AML-193 (cell line): ENCODE results near the gene SH3RF3.

Experiments
- DNase-seq, 2 experiments: peaks; one replicate each; lab custom pipeline; 2025; lab: John Stamatoyannopoulos, UW

SH3RF3 gene

DNA sequence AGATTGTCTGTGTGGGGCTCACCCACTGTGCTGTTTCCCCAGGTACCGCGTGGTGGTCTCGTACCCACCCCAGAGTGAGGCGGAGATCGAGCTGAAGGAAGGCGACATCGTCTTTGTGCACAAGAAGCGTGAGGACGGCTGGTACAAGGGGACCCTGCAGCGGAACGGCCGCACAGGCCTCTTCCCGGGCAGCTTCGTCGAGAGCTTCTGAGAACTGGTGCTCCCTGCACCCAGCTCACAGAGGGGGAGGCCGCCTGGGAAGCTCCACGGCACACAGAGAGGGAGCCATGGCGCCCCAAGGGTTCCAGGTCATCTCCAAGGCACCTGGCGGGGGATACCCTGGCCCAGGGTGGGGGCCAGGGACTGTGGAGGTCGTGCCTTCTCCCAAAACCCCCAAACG, 372.5 kb downstream of the SH3RF3 start:
- DNase-seq: no peak

DNA sequence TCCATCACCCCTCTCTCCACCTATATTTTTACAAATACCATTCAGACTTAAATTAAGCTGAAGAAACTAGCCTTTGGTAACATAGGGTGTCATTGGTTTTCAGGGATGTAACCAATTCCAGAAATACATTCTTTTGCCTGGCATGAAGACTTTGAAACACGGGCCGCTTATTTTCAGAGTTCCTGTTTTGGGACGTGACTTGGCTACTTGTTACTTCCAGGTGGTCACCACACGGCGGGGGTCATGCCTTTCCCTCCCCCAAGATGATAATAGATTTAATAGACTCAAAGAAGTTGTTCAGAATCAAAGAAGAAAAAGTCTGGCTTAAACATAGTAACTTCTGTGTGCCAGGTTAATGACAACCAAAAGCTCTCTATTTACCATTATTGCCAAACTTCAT, 374.2 kb downstream of the SH3RF3 start:
- no peak for DNase-seq

DNA sequence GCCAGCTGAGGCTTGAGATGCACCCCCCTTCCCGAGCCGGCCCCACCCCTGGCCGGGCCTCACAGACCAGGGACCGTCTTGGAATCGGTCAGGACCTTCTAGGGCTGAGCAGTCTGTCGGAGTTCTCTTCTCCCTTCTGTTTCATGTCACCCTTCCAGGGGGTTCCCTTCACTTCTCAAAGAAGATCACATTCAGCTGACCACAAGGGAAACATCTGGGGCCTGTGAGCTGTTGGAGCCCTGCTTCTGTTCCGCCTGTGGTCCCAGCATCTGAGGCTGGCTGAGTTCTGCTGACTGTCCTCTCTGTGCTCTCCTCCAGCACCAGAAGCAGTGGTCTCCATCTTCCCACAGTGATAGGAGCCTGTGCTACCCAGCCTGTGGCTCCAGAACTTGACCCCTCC, 378.2 kb downstream of the SH3RF3 start:
- DNase-seq: no peak

DNA sequence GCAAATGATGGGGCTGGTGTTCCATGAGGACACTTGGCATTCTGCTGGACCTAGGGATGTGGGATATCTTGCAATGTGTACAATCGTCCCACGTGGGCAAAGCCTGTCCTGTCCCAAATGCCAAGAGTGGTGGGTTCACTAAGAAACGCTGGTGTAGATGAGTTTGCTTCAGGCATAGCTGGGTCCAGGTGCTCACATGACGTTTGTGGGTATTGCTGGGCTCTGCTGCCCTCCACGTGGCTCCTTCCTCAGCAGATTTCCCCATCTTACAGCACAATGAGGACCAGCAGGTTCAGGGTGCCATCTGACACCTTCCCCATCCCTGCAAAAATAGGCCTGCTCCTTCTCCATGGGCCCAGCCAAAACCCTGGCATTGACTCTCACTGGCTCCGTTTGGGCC, 378.8 kb downstream of the SH3RF3 start:
- no peak for DNase-seq

DNA sequence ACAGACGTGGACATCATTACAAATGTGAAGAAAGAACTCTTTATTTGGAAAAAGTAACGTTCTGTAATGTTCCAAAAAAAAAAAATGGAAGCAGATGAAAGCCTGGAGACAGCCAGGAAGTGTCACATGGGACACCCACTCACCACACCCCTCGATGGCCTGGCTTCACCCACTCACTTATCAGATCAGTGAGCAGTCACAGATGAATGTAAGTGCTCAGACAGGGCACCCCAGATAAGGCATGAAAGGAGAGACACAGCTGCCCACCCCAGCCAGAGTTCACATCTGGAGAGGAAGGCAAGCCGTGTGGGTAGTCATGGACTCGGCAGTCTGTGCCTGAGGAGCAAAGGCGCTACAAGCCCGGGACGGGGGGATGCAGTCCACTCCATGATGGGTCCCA, 379.6 kb downstream of the SH3RF3 start:
- DNase-seq: no peak

DNA sequence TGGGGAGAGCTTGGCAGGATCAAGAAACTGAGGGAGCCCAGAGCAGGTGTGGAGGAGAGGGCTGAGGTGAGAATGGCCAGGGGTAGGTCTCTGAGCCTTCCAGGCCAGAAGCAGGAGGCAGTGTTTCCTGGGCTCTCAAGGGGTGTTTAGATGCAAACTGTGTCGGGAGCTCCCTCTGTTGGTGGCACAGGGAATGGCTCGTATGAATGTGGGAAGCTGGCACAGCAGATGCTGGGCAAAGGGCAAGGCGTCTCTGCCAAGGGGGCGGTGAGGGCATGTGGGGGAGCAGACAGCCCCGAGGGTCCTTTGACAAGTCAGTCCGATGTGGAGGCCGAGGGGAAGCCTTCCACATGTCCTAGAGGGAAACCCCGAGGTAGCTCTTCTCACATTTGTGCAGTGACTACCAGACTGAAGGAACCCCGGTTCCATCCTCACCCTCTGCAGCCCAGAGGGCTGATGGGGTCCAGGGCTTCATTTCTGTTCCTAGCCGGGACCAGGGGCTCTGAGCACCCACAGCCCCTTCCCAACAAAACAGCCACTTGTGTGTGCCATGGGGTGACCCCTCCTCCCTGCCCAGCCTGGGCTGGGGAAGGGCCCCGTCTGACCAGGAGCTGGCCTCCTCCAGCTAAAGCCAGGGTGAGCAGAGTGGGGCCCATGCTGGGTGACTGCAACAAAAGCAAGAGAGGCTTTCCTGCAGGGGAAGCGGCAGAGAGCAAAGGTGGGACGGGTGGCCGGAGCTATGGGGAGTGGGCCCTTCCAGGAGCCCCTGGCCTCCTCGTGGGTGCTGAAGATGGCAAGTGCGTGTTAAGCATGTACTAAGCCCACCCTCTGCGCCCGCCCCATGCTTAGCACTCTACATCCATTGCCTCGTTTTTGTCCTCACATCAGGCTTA, 381.4 kb downstream of the SH3RF3 start:
- DNase-seq: peak; percentile 44 to 60

DNA sequence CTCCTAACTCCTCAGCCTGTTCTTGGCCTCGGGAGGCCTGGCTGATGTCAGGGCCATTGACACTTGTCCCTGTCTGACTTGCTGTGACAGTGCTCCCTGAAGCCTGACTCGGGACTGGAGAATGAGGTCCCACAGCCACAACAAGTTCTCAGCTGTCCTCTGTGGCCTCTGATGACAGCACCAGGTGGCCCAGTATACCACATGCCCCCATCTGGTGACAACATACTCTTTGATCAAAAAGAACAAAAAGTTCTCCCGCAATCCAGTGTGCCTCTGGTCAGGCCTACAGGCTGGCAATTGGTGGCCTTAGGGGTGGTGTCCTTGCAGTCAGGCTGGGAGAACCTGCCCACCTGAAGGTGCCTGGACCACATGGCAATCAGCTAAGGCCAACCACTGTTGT, 382.2 kb downstream of the SH3RF3 start:
- no peak for DNase-seq

DNA sequence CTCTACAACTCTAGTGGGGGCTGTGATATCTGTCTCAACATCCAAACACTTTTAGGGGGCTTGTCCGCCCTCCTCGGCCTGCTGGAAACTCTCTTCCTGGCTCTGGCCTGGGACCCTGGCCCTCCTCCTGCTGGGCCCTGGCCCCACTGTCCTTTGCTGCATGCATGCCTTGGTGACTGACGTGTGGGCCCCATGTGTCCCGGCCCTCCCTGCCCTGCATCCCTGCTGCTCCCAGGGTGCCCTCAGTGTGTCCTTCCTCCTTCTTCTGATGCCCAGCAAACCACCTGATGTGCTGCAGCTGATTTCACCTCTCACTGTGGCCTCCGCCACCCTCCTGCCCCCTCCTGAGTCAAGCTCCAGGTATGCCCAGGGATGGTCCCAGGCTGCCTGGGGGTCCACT, 383.1 kb downstream of the SH3RF3 start:
- DNase-seq: no peak

DNA sequence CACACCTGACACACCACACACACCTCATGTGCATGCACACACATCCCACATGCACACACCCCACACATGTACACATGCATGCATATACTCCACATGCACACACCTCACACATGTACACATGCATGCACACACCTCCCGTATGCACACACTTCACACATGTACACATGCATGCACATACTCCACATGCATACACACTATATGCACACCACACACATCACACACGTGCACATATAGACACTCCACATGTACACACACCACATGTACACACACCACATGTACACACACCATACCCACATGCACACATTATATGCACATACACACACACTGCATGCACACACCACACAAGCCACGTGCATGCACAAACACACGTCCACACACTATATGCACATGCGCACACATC, 384.2 kb downstream of the SH3RF3 start:
- DNase-seq: no peak

DNA sequence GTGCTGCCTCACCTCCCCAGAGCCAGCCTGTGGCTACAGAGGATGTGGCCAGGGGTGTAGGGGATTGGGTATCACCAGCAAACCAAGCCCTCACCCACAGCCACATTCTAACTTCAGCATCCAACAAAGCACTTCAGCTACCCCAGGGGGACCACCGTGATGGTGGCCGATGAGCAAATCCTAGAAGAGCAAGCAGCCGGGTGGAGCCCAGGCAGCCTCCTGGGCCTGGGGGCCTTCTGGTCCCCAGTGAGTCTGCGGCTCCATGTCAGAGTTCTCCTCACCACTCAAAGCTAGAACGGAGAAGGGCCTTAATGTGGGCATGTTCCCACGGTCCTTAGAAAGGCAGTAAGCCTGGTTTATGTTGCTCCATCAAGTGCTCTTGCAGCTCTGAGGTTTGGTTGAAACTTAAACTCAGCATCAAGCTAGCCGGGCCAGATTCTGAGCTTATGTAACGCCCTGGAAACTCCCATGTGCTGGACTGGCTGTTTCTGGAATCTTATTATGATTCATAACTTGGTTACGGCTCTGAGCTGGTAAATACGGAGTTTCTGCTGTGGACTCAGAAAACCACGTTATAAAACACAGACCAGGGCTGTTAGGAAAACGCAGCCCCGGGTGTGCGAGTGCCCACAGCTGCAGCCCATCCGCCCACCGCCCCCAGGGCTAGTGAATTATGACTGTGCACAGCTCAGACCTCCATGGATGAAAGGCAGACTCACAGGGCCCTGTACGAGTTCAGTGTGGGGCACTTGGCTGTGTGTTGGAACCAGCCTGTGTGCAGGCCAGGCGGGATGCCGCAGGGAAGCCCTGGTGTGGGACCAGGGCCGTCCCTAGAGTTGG, 385.0 kb downstream of the SH3RF3 start:
- no peak for DNase-seq

DNA sequence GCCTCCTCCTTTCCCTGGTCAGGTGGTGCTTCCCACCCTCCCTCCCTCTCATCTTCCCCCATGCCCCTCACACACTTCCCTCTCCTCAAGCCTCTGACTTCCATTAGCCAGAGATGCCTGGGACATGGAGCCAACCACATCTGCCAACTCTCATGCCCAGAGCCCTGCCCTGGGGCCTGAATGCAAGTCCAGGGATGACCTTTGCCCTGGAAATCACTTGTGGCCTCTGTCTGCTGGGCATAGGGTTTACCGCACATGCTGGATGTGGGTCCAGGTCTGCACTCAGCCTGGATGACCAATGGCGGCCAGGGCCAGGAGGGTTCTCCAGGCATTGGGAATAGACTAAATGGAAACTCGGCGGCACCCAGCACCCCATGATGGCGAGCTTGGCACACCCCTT, 385.9 kb downstream of the SH3RF3 start:
- DNase-seq: no peak

DNA sequence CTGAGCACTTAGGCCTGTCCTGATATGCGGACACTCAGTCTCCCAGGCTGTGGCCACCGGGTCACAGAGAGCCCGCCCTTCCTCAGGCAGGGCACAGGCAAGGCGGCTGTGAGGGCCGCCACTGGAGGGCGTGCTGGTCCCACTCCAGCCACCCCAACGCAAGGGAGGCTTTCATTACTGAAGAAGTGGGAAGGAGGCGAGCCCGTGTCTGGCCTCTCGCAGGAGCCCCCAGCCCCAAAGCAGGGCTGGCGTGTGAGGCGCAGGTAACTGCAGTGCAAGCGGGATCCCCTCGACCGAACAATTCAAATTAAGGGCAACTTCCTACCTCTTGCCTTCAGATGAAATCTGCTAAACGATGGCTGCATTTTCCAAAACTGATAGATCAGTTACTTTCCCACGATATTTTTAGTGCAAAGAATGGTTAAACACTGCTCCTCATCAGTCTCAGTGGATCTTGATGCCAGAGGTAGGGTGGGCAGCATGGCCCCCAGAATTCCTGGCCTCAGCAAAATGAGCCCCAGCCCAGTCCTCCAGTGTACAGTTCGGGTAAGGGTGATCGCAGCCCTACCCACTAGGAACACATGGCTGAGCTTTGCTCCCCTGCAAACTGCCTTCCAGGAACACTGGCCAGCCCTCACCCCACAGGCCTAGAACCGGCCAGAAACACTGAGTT, 387.6 kb downstream of the SH3RF3 start:
- DNase-seq: peak; percentile 7 to 24

DNA sequence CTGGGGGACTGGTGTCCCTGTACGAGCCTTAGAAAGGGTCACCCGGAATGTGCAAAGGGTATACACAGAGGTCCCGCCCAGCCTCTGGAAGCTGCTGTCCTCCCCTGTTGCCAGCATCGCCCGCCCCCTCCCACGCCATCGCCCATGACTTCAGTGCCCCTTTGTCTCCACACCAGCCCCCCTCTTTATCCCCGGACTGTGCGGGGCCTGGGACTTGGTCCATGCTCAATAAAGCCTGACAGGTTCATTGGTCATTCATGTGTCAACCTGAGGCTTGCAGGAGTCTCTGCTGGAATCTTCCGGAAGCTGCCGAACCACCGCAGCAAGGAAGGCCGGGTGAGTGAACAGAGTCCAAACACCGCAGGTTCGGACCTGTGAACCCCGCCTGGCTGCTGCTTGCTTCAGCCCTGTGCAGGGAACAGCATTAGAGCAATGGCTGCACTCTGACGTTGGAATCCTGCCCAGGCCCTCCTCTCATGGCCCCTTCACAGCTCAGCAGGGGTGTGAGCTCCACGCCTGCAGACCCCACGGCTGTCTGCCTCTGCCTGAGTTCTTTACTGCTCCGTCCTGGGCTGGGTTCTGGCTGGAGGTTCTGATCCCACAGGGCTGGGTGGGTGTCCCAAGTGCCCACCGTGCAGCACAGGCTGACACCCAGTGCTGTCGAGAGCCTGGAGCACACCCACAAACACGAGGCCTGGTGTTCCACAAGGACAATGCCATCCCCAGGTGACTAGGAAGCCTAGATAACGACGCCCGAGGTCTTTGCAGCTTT, 388.3 kb downstream of the SH3RF3 start:
- DNase-seq: no peak

DNA sequence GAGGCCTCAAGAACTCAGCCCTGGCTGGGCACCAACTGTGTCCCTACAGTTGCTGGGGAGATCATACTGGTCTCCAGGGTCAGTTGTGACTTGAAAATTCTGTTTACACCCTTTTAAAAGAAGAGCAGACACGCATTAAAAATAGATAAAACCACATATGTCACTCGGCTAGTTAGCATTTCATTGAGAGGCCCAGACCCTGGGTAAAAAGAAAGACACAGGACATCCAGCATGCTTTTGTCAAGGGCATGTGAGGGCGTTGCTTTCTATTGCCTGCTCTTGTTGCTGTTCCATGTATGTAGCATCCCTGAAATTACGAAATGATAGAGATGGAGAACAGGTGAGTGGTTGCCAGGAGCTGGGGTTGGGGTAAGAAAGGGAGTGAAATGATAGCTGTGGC, 390.5 kb downstream of the SH3RF3 start:
- no peak for DNase-seq

DNA sequence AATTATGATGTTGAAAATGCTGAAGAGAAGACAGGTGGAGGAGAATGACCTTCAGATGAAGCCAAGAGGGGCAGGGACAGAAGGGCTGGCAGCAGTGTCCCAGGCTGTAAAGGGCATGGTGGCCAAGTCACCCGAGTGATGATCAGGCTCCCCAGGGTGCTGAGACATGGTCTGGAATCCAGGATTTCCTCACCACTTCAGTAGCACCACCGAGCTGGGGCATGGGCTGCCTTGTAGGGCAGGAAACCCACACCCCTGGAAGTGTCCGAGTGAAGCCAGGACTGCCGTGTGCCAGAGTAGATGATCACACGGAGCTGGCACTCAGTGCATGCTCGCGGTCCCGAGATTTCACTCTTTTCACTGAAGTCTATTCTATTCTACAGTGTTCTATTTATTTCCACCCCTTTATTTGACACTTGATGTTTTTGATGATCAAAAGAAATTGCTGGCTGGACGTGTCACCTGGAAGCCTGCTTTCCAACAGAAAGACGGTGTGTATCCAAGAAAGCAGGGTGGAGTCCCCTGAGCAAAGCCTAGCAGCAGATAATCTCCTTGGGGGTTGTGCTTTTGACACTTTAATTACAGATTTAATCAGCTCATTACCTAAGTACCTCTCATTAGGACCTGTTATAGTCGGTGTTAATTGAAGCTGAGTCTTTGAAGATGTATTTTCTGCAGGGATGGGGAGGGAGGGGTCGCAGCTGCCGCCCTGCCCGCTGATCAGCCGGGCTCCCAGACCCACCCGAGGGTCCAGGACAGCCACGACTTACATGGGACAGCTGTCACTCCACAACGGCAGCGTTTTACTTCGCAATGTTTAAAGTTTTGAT, 392.4 kb downstream of the SH3RF3 start:
- no peak for DNase-seq

DNA sequence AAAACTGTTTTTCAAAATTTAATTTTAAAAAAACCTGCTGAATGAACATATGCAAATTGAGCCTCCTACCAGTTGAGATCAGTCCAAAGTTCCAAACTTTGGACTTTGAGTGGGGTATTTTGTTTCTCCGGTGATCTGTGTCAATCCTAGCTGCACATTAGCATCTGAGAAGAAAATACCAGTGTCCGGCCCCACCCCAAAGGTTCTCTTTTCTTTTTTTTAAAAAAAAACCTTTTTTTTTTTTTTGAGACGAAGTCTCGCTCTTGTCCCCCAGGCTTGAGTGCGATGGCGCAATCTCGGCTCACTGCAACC, 393.0 kb downstream of the SH3RF3 start:
- no peak for DNase-seq

DNA sequence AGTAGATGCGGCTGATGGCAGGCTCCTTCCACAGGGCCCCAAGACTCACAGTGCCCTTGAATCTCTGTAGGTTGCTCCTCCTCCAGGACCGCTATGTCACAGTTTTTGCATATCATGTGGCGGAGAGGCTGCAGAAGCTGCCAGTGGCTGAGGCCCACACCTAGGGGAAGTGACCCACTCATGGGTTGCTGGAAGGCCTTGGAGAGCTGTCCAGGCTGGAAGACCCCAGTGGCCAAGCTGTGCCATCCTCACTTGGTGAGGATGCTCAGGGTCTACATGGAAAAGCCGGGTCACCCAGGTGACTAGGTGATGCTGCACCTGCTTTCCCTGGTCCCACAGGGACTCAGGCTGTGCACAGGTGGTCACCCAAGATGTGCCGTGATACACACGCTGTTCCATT, 394.1 kb downstream of the SH3RF3 start:
- no peak for DNase-seq

DNA sequence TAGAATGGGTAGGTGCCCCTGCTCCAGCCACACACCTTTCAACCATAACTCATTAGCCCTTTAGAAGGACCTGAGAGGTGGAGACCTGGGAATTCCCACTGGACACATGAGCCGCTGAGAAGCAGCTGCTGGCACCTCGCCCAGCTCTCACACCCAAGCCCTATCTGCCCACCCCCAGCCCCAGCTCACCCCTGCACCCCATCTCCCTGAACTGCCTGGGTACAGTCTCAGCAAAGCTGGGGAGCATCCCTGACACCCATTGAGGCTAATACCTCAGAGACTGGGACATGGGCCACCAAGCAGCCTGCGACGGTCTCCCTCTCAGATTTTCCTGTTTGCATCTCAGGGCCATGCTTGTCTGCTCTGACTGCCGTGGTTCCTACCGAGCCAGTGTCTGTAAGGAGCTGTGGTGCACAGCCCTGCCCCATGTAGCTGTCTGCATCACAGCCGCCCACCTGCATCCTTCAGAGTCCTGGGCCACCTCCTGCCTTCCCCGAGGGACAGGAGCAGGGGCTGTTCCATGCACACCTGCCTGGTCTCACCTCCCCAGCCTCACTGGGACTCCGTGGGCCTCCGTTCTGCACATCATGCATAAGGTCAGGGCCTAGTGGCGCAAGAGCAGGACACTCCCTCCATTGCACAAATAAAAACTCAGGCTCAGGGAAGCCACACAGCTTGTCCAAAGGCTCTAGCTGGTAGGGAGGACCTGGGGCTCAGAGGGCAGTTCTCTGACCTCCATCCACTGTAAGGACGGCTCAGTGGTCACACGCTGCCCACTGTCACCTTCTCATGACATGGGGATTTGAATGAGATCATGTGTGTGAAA, 394.7 kb downstream of the SH3RF3 start:
- no peak for DNase-seq

DNA sequence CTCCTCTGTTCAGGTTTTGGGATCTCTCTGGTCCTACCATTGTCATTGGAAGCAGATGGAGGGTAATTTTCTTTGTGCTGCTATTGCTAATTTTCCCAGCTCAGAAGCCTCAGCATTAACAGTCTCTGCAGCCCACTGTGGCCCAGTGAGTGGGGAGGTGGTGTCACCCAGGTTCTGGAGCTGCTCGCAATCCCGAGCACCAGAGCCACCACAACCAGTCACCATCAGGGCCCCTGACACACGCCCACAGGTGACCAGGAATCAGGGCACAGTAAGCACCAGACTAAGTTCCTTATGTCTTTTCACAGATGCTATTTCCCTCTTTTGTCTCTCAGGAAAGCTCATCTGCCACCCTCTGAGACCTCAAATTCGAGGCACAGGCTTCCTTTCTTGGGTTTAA, 396.8 kb downstream of the SH3RF3 start:
- DNase-seq: no peak

DNA sequence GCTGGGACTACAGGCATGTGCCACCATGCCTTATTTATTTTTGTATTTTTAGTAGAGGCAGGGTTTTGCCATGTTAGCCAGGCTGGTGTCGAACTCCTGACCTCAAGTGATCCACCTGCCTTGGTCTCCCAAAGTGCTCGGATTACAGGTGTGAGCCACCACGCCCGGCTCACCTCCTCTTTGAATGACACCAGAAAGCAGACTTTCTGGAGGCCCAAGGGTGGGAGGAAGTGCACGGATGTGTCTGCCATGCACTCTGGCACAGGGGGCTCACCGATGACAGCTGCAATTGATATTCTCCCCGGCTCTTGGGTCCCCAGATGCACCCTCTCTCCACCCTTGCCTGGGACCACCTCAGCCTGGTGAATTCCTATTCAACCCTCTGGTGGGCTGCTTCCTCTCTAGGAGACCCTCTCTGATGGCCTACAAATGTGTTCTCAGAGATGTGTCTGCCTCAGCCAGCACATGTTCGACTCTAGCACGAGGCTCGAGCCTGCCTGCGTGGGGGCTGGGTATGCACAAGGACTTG, 397.5 kb downstream of the SH3RF3 start:
- DNase-seq: no peak
